Kidney (tissue), 14 donors: ENCODE data around the gene THAP5. TPM values are rescaled to one million over a fixed set of nuclear protein-coding genes. Genes with fewer than 3 reads are reported as not detected.

Experiments used
- DNase-seq, 5 donors: peaks; one replicate each; pipeline ENCODE4 v3.0.0-alpha.2; 2013 to 2020
- FAIRE-seq: peaks from 2 replicates; lab custom pipeline; 2012; peaks lifted over from hg19 to GRCh38; lab: Jason Lieb, UNC
- H3K27ac ChIP-seq, 2 donors: one replicate each; pipeline ENCODE4 v1.7.0; 2013; ENCODE audit warnings: low read depth in 2 of 2, low read length in 2 of 2, inconsistent platforms in 1 of 2
- H3K27me3 ChIP-seq: one replicate; pipeline ENCODE4 v1.7.1; 2013; ENCODE audit warnings: low read length, inconsistent platforms; ENCODE audit not compliant: control insufficient read depth, insufficient read depth
- H3K36me3 ChIP-seq, 3 donors: one replicate each; pipeline versions ENCODE4 v1.7.0 to v1.7.1; 2013; ENCODE audit warnings: low read length in 3 of 3, control low read depth in 1 of 3, inconsistent platforms in 1 of 3; ENCODE audit not compliant: insufficient read depth in 3 of 3, control insufficient read depth in 2 of 3
- H3K4me1 ChIP-seq, 3 donors: one replicate each; pipeline versions ENCODE4 v1.7.0 to v1.7.1; 2013; ENCODE audit warnings: low read length in 3 of 3, inconsistent platforms in 1 of 3, low read depth in 1 of 3; ENCODE audit not compliant: control insufficient read depth in 2 of 3, insufficient read depth in 2 of 3
- H3K4me3 ChIP-seq, 3 donors: one replicate each; pipeline versions ENCODE4 v1.7.0 to v1.8.1; 2013; ENCODE audit warnings: low read length in 3 of 3, control low read depth in 1 of 3, inconsistent platforms in 1 of 3
- H3K9ac ChIP-seq, 3 donors: one replicate each; pipeline versions ENCODE4 v1.7.0 to v1.7.1; 2013; ENCODE audit warnings: low read length in 3 of 3, control low read depth in 1 of 3, inconsistent platforms in 1 of 3
- H3K9me3 ChIP-seq, 3 donors: one replicate each; pipeline versions ENCODE4 v1.7.0 to v1.7.1; 2013; ENCODE audit warnings: low read length in 3 of 3, control low read depth in 1 of 3, inconsistent platforms in 1 of 3; ENCODE audit not compliant: control insufficient read depth in 2 of 3, insufficient read depth in 1 of 3
- intact Hi-C: fragments of 100-400 bp; cut with DNase I; formaldehyde crosslinking; loops from one replicate; pipeline ENCODE4 v1.11.1; 2022
- polyA plus RNA-seq: library from polyadenylated mRNA; stranded (reverse); fragments of 350-450 nt; fragmentation: Illumina TruSeq; extraction: RNeasy Lipid Tissue Mini Kit (QIAGEN cat#74804); gene quantifications from one replicate; pipeline ENCODE4 v1.2.3, GENCODE V29; 2014; ENCODE audit warnings: low read depth, low replicate concordance; ENCODE audit not compliant: insufficient read depth
- total RNA-seq: library from RNA; stranded (reverse); fragmentation: NEBNext Ultra II Directional; extraction: Animal tissue kit (Norgen Biotek cat#: 25700); gene quantifications from one replicate; pipeline ENCODE4 v1.2.1, GENCODE V29; 2021
- TF ChIP-seq, protein P1 (sequence below): IDR thresholded peaks from 3 replicates; pipeline ENCODE4 v1.5.1; 2012; ENCODE audit warnings: mild to moderate bottlenecking, moderate library complexity, borderline replicate concordance; ENCODE audit not compliant: insufficient read depth; ENCODE audit errors: extremely low read depth
- donor health status: control.
- donor health status: control.
- donor health status: control.
- donor health status: control.
- donor health status: control.
- donor health status: DM: yes; HTN: yes; CAD: no.
- donor health status: Normal renal cell carcinoma (clear cell type).

THAP5 gene
- total and polyA plus RNA-seq, 2 donors from 2014 or later = 9.4 to 32.6 TPM

DNA sequence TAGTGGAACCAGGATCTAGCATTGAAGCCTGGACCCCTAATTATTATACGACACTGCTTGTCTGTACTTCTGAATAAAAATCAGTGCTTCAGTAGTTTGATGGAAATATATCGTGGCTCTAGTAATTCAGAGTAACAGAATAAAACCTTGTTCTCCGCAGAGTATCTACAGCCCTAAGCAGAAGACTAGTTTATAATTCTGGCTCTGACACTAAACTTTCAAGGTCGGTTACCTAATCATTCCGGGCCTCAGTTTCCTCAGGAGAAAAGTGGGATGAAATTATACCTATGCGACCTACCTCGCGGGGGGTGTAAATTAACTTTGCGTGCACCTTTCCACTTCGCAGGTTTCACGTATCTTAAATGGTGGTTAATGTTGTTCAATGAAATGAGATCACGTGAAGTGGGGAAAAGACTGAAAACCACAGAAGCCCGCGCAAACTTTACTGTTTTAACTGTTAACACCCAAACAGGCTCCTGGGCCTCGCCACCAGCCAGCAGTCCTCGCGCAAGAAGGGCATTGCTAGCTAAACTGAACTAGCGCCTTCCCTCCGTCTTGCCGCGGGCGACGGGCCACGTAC is 615 bp downstream of the THAP5 start:
- Histone ChIP-seq H3K36me3 (peaks cover 0 to 15% (median 4%) of the 10 kb centered on the region in 3 donors), H3K9ac (peak overlapping the region; percentile 75 to 100 (median 98)), H3K4me1 (peaks cover 0 to 5% (median 2%) of the 10 kb centered on the region in 3 donors), H3K9me3 (no peaks in the 10 kb centered on the region), H3K27ac (peak overlapping the region; percentile 98 to 99), H3K27me3 (no peaks in the 10 kb centered on the region), H3K4me3 (peak overlapping the region; percentile 89 to 99 (median 98))
- DNase-seq (peak in 1 of 5 donors; percentile 13), FAIRE-seq (no peak)
- TF ChIP-seq, protein P1, sequence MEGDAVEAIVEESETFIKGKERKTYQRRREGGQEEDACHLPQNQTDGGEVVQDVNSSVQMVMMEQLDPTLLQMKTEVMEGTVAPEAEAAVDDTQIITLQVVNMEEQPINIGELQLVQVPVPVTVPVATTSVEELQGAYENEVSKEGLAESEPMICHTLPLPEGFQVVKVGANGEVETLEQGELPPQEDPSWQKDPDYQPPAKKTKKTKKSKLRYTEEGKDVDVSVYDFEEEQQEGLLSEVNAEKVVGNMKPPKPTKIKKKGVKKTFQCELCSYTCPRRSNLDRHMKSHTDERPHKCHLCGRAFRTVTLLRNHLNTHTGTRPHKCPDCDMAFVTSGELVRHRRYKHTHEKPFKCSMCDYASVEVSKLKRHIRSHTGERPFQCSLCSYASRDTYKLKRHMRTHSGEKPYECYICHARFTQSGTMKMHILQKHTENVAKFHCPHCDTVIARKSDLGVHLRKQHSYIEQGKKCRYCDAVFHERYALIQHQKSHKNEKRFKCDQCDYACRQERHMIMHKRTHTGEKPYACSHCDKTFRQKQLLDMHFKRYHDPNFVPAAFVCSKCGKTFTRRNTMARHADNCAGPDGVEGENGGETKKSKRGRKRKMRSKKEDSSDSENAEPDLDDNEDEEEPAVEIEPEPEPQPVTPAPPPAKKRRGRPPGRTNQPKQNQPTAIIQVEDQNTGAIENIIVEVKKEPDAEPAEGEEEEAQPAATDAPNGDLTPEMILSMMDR = no peak
- intact Hi-C loops = no loop called here

DNA sequence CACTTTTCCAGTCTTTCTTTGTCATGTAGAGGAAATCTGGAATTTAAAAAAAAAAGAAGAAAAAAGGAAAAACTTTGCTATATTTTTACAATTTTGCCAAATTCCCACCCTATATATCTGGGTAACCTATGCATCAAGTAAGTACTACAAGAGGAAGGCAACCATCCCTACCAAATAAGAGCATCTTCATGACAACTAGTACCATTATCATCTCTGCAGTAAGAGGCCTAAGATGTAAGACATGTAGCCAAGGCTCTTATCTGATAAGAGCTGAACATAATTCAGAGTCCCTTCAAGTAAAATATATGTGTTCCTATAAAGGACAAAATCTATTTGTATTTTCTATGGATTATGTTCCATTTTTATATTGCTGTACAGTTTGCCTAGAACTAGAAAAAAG is 3.5 kb downstream of the THAP5 start:
- no peaks in the 10 kb centered on the region for H3K4me1 ChIP-seq

DNA sequence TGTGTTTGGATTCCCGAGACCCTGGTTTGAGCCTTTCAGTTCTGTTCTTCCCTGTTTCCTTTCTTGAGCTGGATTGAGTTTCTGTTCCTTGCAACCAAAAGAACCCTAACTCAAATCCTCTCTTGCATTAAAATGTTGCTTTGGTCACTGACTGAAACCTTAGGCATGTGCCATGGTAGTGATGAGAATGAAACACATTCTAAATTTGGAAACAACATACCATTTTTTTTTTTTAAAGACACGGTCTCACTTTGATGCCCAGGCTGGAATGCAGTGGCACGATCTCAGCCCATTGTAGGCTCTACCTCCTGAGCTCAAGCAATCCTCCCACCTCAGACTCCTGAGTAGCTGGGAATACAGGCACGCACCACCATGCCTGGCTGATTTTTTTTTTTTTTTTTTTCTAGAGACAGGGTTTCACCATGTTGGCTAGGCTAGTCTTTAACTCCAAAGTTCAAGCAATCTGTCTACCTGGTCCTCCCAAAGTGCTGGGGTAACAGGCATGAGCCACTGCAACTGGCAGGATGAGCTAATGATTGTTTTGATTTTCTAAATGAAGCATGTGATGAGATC is 8.4 kb downstream of the THAP5 start:
- Histone ChIP-seq H3K4me3 (no peak overlapping the region), H3K27ac (no peak overlapping the region), H3K9me3 (peaks cover 0 to 11% (median 0%) of the 10 kb centered on the region in 3 donors), H3K36me3 (peaks cover 0 to 5% (median 2%) of the 10 kb centered on the region in 3 donors), H3K27me3 (no peaks in the 10 kb centered on the region), H3K9ac (no peak overlapping the region), H3K4me1 (no peaks in the 10 kb centered on the region)
- no peak for DNase-seq
- FAIRE-seq = no peak
- intact Hi-C loops = no loop called here
- TF ChIP-seq, protein P1 = no peak

More for the DNA sequence above, 3.5 kb downstream of the THAP5 start:
- TF ChIP-seq, protein P1 = no peak
- FAIRE-seq (no peak), DNase-seq (no peak)
- Histone ChIP-seq H3K36me3 (peaks cover 0 to 5% (median 2%) of the 10 kb centered on the region in 3 donors), H3K27me3 (no peaks in the 10 kb centered on the region), H3K9ac (no peak overlapping the region), H3K9me3 (no peaks in the 10 kb centered on the region), H3K4me3 (no peak overlapping the region), H3K27ac (no peak overlapping the region)
- intact Hi-C loops = no loop called here
